ENCODE results near the gene CCDC116.
"Not testable (repeated sequence)": the region's sequence is repeated elsewhere in the genome, so short reads cannot be mapped to it uniquely, and the experiment has no call there.

CCDC116 gene

GRCh38 chr22:21632931-21633330, 371 bp downstream of the CCDC116 start:
- no peak for DNase-seq

- DNase-seq, result no peak
Measured at GRCh38 chr22:21633481-21633880, 921 bp downstream of the CCDC116 start.

- DNase-seq, result no peak
Measured at GRCh38 chr22:21634081-21634480, 1.5 kb downstream of the CCDC116 start.

GRCh38 chr22:21634844-21635243, 2.3 kb downstream of the CCDC116 start:
- no peak for DNase-seq

- DNase-seq, result no peak
Measured at GRCh38 chr22:21635771-21636510, 3.4 kb downstream of the CCDC116 start.

GRCh38 chr22:21636629-21637218, 4.2 kb downstream of the CCDC116 start:
- DNase-seq, result no peak

- DNase-seq, result not testable (repeated sequence)
Measured at GRCh38 chr22:21637450-21637849, 4.9 kb downstream of the CCDC116 start.

- no peak for DNase-seq
Measured at GRCh38 chr22:21639359-21639758, 6.8 kb downstream of the CCDC116 start.

- no peak for DNase-seq
Measured at GRCh38 chr22:21640810-21641209, 8.2 kb downstream of the CCDC116 start.

- DNase-seq, result peak; percentile 60
Measured at GRCh38 chr22:21641417-21641788, 8.8 kb downstream of the CCDC116 start.

- peak; percentile 99 for DNase-seq
Measured at GRCh38 chr22:21641789-21642583, 9.4 kb downstream of the CCDC116 start, which contains the start of gene SDF2L1. Gene SDF2L1 (plus strand): TSS chr22:21642302. CDS start chr22:21642337, 35 bp downstream.

GRCh38 chr22:21642584-21643448, 10.3 kb downstream of the CCDC116 start:
- DNase-seq, result peak; percentile 82

- peak; percentile 47 for DNase-seq
Measured at GRCh38 chr22:21643533-21644357, 11.2 kb downstream of the CCDC116 start.

- not testable (repeated sequence) for DNase-seq
Measured at GRCh38 chr22:21645513-21645912, 13.0 kb downstream of the CCDC116 start.

- DNase-seq, result peak; percentile 94
Measured at GRCh38 chr22:21646608-21647590, 14.3 kb downstream of the CCDC116 start.

GRCh38 chr22:21650280-21650679, 17.7 kb downstream of the CCDC116 start:
- DNase-seq, result no peak

GRCh38 chr22:21650823-21651520, 18.4 kb downstream of the CCDC116 start:
- DNase-seq, result peak; percentile 64

- no peak for DNase-seq
Measured at GRCh38 chr22:21651521-21652009, 19.0 kb downstream of the CCDC116 start.

- DNase-seq, result peak; percentile 96
Measured at GRCh38 chr22:21652010-21652546, 19.5 kb downstream of the CCDC116 start.
